EH (cell line): ENCODE data around the gene NOS1AP.

Experiments used
- DNase-seq: peaks from one replicate; pipeline ENCODE4 v3.0.0-alpha.2; 2015; ENCODE audit warnings: low read depth

Gene NOS1AP

GRCh38 chr1:162220009-162220539 lies 150.6 kb downstream of the NOS1AP start:
- no peak for DNase-seq

- DNase-seq = no peak
Observed at GRCh38 chr1:162222014-162222413, 152.5 kb downstream of the NOS1AP start.

- DNase-seq = no peak
Observed at GRCh38 chr1:162222730-162223129, 153.2 kb downstream of the NOS1AP start.

GRCh38 chr1:162223488-162223887 lies 154.0 kb downstream of the NOS1AP start:
- no peak for DNase-seq

GRCh38 chr1:162224267-162224666 lies 154.8 kb downstream of the NOS1AP start:
- no peak for DNase-seq

- DNase-seq = no peak
Observed at GRCh38 chr1:162228586-162228985, 159.1 kb downstream of the NOS1AP start.

GRCh38 chr1:162229549-162229948 lies 160.1 kb downstream of the NOS1AP start:
- DNase-seq = no peak

GRCh38 chr1:162230096-162230495 lies 160.6 kb downstream of the NOS1AP start:
- DNase-seq = peak; percentile 34

- no peak for DNase-seq
Observed at GRCh38 chr1:162230517-162230916, 161.0 kb downstream of the NOS1AP start.

- no peak for DNase-seq
Observed at GRCh38 chr1:162232034-162232711, 162.7 kb downstream of the NOS1AP start.

- DNase-seq = no peak
Observed at GRCh38 chr1:162233066-162233465, 163.6 kb downstream of the NOS1AP start.

- DNase-seq = no peak
Observed at GRCh38 chr1:162233937-162234336, 164.4 kb downstream of the NOS1AP start.

GRCh38 chr1:162234571-162234970 lies 165.1 kb downstream of the NOS1AP start:
- no peak for DNase-seq

GRCh38 chr1:162235241-162235800 lies 165.8 kb downstream of the NOS1AP start:
- DNase-seq = peak; percentile 78

GRCh38 chr1:162236201-162236600 lies 166.7 kb downstream of the NOS1AP start:
- DNase-seq = peak; percentile 29

- DNase-seq = no peak
Observed at GRCh38 chr1:162236618-162237017, 167.1 kb downstream of the NOS1AP start.

GRCh38 chr1:162240577-162240976 lies 171.1 kb downstream of the NOS1AP start:
- no peak for DNase-seq

- no peak for DNase-seq
Observed at GRCh38 chr1:162242804-162243203, 173.3 kb downstream of the NOS1AP start.

- peak; percentile 3 for DNase-seq
Observed at GRCh38 chr1:162248854-162249535, 179.5 kb downstream of the NOS1AP start.

GRCh38 chr1:162250004-162250730 lies 180.7 kb downstream of the NOS1AP start:
- DNase-seq = no peak

GRCh38 chr1:162251102-162251501 lies 181.6 kb downstream of the NOS1AP start:
- no peak for DNase-seq

- DNase-seq = no peak
Observed at GRCh38 chr1:162252214-162252613, 182.7 kb downstream of the NOS1AP start.
